ENCODE results near the gene MAGEF1.

DNA sequence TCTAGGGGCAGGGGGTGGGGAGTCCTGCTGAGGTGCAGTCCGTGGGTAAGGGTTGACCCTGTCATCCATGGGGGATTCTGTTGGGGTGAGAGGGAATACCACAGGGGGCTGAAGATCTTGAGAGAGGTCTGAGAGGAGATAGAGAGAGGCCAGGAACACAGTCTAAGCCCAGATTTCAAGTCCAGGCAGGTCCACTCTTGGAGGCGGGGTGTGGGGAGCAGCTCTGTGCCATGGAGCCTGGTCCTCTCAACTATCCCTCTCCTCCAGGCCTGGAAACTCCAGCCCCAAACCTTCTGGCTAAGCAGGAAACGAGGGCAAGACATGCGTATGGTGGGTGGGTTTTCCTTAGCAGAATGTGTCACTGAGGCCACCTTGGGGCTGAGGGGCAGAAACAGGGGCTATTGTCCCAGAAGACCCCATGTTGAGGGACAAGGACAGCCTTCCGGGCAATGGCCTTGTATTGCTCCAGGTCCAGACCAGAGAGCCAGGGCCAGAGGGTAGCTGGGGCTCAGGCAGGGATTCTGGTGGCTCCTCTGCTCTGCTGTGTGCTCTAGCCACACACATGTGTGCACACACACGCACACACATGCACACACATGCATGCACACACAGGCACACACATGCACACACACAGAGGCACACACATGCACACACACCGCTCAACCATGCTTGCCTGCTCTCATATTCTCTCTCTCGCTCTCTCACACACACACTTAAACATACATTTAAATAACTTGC lies 48.6 kb upstream of the MAGEF1 start:
- TF ChIP-seq ZNF549 (CRISPR knock-in tag; IDR thresholded peaks at IDR 0.05) (no peak), FOXJ3 (CRISPR knock-in tag; IDR thresholded peaks at IDR 0.05; ENCODE audit: borderline replicate concordance) (no peak), ZNF510 (CRISPR knock-in tag; IDR thresholded peaks at IDR 0.05; ENCODE audit: low read depth) (no peak), CC2D1A (CRISPR knock-in tag; IDR thresholded peaks at IDR 0.05) (no peak), DPF2 (CRISPR knock-in tag; IDR thresholded peaks at IDR 0.05; ENCODE audit: borderline replicate concordance, low read depth) (no peak), CEBPB (IDR thresholded peaks at IDR 0.05; ENCODE audit: borderline replicate concordance, low read depth, low read length) (no peak), POLR2A (IDR thresholded peaks at IDR 0.05; ENCODE audit: insufficient read depth in 1 of 2, low read depth in 2 of 2, low read length in 2 of 2) (no peak), PHB2 (IDR thresholded peaks at IDR 0.05; ENCODE audit: partially characterized antibody) (no peak)
- TF ChIP-seq, protein P1, sequence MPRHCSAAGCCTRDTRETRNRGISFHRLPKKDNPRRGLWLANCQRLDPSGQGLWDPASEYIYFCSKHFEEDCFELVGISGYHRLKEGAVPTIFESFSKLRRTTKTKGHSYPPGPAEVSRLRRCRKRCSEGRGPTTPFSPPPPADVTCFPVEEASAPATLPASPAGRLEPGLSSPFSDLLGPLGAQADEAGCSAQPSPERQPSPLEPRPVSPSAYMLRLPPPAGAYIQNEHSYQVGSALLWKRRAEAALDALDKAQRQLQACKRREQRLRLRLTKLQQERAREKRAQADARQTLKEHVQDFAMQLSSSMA (CRISPR knock-in tag; IDR thresholded peaks at IDR 0.05): no peak
- TF ChIP-seq, protein P2, sequence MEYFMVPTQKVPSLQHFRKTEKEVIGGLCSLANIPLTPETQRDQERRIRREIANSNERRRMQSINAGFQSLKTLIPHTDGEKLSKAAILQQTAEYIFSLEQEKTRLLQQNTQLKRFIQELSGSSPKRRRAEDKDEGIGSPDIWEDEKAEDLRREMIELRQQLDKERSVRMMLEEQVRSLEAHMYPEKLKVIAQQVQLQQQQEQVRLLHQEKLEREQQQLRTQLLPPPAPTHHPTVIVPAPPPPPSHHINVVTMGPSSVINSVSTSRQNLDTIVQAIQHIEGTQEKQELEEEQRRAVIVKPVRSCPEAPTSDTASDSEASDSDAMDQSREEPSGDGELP (IDR thresholded peaks at IDR 0.05; ENCODE audit: borderline replicate concordance, low read depth): no peak
- TF ChIP-seq, protein P3, sequence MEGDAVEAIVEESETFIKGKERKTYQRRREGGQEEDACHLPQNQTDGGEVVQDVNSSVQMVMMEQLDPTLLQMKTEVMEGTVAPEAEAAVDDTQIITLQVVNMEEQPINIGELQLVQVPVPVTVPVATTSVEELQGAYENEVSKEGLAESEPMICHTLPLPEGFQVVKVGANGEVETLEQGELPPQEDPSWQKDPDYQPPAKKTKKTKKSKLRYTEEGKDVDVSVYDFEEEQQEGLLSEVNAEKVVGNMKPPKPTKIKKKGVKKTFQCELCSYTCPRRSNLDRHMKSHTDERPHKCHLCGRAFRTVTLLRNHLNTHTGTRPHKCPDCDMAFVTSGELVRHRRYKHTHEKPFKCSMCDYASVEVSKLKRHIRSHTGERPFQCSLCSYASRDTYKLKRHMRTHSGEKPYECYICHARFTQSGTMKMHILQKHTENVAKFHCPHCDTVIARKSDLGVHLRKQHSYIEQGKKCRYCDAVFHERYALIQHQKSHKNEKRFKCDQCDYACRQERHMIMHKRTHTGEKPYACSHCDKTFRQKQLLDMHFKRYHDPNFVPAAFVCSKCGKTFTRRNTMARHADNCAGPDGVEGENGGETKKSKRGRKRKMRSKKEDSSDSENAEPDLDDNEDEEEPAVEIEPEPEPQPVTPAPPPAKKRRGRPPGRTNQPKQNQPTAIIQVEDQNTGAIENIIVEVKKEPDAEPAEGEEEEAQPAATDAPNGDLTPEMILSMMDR (CRISPR knock-in tag; IDR thresholded peaks at IDR 0.05): no peak
- TF ChIP-seq, protein P4, sequence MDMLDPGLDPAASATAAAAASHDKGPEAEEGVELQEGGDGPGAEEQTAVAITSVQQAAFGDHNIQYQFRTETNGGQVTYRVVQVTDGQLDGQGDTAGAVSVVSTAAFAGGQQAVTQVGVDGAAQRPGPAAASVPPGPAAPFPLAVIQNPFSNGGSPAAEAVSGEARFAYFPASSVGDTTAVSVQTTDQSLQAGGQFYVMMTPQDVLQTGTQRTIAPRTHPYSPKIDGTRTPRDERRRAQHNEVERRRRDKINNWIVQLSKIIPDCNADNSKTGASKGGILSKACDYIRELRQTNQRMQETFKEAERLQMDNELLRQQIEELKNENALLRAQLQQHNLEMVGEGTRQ (IDR thresholded peaks at IDR 0.05; ENCODE audit: low read depth, low read length): no peak
- TF ChIP-seq, protein P4 (CRISPR knock-in tag; IDR thresholded peaks at IDR 0.05; ENCODE audit: borderline replicate concordance): no peak
